Measurements from ENCODE around the gene PIEZO1.
A peak's percentile ranks its signal among the peaks of the same experiment; 100 is the strongest.
"Not testable (repeated sequence)": the region's sequence is repeated elsewhere in the genome, so short reads cannot be mapped to it uniquely, and the experiment has no call there.

Gene PIEZO1

GRCh38 chr16:88798772-88799455 is 13.9 kb upstream of the PIEZO1 start:
- Mint-ChIP-seq H3K27ac (peak overlapping the region; percentile 55), H3K27me3 (no peaks in the 10 kb centered on the region), H3K4me1 (peaks cover 30% of the 10 kb centered on the region), H3K9me3 (no peaks in the 10 kb centered on the region), H3K4me3 (no peak overlapping the region), H3K36me3 (no peaks in the 10 kb centered on the region)

- Mint-ChIP-seq H3K27ac (no peak overlapping the region), H3K36me3 (no peaks in the 10 kb centered on the region), H3K9me3 (no peaks in the 10 kb centered on the region)
Measured at GRCh38 chr16:88798073-88798472, 13.1 kb upstream of the PIEZO1 start.

GRCh38 chr16:88796278-88796677 is 11.3 kb upstream of the PIEZO1 start:
- Mint-ChIP-seq H3K9me3 (no peaks in the 10 kb centered on the region), H3K27ac (no peak overlapping the region), H3K4me3 (no peak overlapping the region), H3K4me1 (peaks cover 33% of the 10 kb centered on the region), H3K27me3 (no peaks in the 10 kb centered on the region), H3K36me3 (no peaks in the 10 kb centered on the region)

More at GRCh38 chr16:88798073-88798472, 13.1 kb upstream of the PIEZO1 start:
- no peaks in the 10 kb centered on the region for H3K27me3 Mint-ChIP-seq
- no peak overlapping the region for H3K4me3 Mint-ChIP-seq
- peaks cover 32% of the 10 kb centered on the region for H3K4me1 Mint-ChIP-seq

- H3K4me1 Mint-ChIP-seq, result peaks cover 36% of the 10 kb centered on the region
- no peak overlapping the region for H3K4me3 Mint-ChIP-seq
- H3K27me3 Mint-ChIP-seq, result no peaks in the 10 kb centered on the region
- H3K36me3 Mint-ChIP-seq, result no peaks in the 10 kb centered on the region
- no peak overlapping the region for H3K27ac Mint-ChIP-seq
- no peaks in the 10 kb centered on the region for H3K9me3 Mint-ChIP-seq
Measured at GRCh38 chr16:88793251-88793954, 8.4 kb upstream of the PIEZO1 start.

- peak overlapping the region; percentile 27 for H3K4me3 Mint-ChIP-seq
Measured at GRCh38 chr16:88792668-88793250, 7.7 kb upstream of the PIEZO1 start.

GRCh38 chr16:88792078-88792550 is 7.1 kb upstream of the PIEZO1 start:
- Mint-ChIP-seq H3K27me3 (no peaks in the 10 kb centered on the region), H3K4me3 (no peak overlapping the region), H3K9me3 (no peaks in the 10 kb centered on the region), H3K4me1 (peaks cover 36% of the 10 kb centered on the region), H3K36me3 (no peaks in the 10 kb centered on the region), H3K27ac (no peak overlapping the region)

More at GRCh38 chr16:88792668-88793250, 7.7 kb upstream of the PIEZO1 start:
- Mint-ChIP-seq H3K27me3 (no peaks in the 10 kb centered on the region), H3K9me3 (no peaks in the 10 kb centered on the region), H3K27ac (no peak overlapping the region), H3K36me3 (no peaks in the 10 kb centered on the region), H3K4me1 (peaks cover 36% of the 10 kb centered on the region)

- H3K27ac Mint-ChIP-seq, result peak overlapping the region; percentile 82
- peak overlapping the region; percentile 59 for H3K4me3 Mint-ChIP-seq
- no peaks in the 10 kb centered on the region for H3K9me3 Mint-ChIP-seq
- H3K27me3 Mint-ChIP-seq, result no peaks in the 10 kb centered on the region
- H3K4me1 Mint-ChIP-seq, result peaks cover 36% of the 10 kb centered on the region
- no peaks in the 10 kb centered on the region for H3K36me3 Mint-ChIP-seq
Measured at GRCh38 chr16:88790312-88791211, 5.5 kb upstream of the PIEZO1 start.

- H3K27ac Mint-ChIP-seq, result no peak overlapping the region
- no peaks in the 10 kb centered on the region for H3K9me3 Mint-ChIP-seq
- no peaks in the 10 kb centered on the region for H3K27me3 Mint-ChIP-seq
- H3K36me3 Mint-ChIP-seq, result no peaks in the 10 kb centered on the region
- peaks cover 27% of the 10 kb centered on the region for H3K4me1 Mint-ChIP-seq
- no peak overlapping the region for H3K4me3 Mint-ChIP-seq
Measured at GRCh38 chr16:88789594-88789993, 4.6 kb upstream of the PIEZO1 start.

GRCh38 chr16:88788749-88789148 is 3.7 kb upstream of the PIEZO1 start:
- H3K4me3 Mint-ChIP-seq, H3K36me3 Mint-ChIP-seq, H3K9me3 Mint-ChIP-seq, H3K27ac Mint-ChIP-seq, H3K27me3 Mint-ChIP-seq: not testable (repeated sequence)
- peaks cover 26% of the 10 kb centered on the region for H3K4me1 Mint-ChIP-seq

- Mint-ChIP-seq H3K27ac (no peak overlapping the region), H3K36me3 (no peaks in the 10 kb centered on the region), H3K4me3 (no peak overlapping the region)
Measured at GRCh38 chr16:88787579-88788314, 2.7 kb upstream of the PIEZO1 start.

GRCh38 chr16:88784856-88785105 is 239 bp downstream of the PIEZO1 start:
- Mint-ChIP-seq H3K27me3 (no peaks in the 10 kb centered on the region), H3K9me3 (no peaks in the 10 kb centered on the region), H3K36me3 (no peaks in the 10 kb centered on the region), H3K27ac (no peak overlapping the region), H3K4me1 (peaks cover 44% of the 10 kb centered on the region), H3K4me3 (no peak overlapping the region)

More at GRCh38 chr16:88787579-88788314, 2.7 kb upstream of the PIEZO1 start:
- Mint-ChIP-seq H3K27me3 (no peaks in the 10 kb centered on the region), H3K9me3 (no peaks in the 10 kb centered on the region), H3K4me1 (peaks cover 31% of the 10 kb centered on the region)

GRCh38 chr16:88784074-88784855 is 755 bp downstream of the PIEZO1 start:
- Mint-ChIP-seq H3K27ac (peak overlapping the region; percentile 68), H3K27me3 (no peaks in the 10 kb centered on the region), H3K4me3 (peak overlapping the region; percentile 82), H3K4me1 (peaks cover 46% of the 10 kb centered on the region), H3K36me3 (no peaks in the 10 kb centered on the region), H3K9me3 (no peaks in the 10 kb centered on the region)

GRCh38 chr16:88783391-88784073 is 1.5 kb downstream of the PIEZO1 start:
- Mint-ChIP-seq H3K36me3 (no peaks in the 10 kb centered on the region), H3K9me3 (no peaks in the 10 kb centered on the region), H3K4me1 (peaks cover 46% of the 10 kb centered on the region), H3K4me3 (peak overlapping the region; percentile 72), H3K27ac (peak overlapping the region; percentile 84), H3K27me3 (no peaks in the 10 kb centered on the region)
